HG02973 (cell line): Measurements from ENCODE around the gene NOP53.
"Not testable (repeated sequence)": the region's sequence is repeated elsewhere in the genome, so short reads cannot be mapped to it uniquely, and the experiment has no call there.

Experiments
- ATAC-seq: cut with Tn5 transposase; IDR thresholded peaks from one replicate; pipeline ENCODE4 v1.9.1; 2021; ENCODE audit warnings: moderate library complexity; ENCODE audit not compliant: unreplicated experiment

NOP53 gene

DNA sequence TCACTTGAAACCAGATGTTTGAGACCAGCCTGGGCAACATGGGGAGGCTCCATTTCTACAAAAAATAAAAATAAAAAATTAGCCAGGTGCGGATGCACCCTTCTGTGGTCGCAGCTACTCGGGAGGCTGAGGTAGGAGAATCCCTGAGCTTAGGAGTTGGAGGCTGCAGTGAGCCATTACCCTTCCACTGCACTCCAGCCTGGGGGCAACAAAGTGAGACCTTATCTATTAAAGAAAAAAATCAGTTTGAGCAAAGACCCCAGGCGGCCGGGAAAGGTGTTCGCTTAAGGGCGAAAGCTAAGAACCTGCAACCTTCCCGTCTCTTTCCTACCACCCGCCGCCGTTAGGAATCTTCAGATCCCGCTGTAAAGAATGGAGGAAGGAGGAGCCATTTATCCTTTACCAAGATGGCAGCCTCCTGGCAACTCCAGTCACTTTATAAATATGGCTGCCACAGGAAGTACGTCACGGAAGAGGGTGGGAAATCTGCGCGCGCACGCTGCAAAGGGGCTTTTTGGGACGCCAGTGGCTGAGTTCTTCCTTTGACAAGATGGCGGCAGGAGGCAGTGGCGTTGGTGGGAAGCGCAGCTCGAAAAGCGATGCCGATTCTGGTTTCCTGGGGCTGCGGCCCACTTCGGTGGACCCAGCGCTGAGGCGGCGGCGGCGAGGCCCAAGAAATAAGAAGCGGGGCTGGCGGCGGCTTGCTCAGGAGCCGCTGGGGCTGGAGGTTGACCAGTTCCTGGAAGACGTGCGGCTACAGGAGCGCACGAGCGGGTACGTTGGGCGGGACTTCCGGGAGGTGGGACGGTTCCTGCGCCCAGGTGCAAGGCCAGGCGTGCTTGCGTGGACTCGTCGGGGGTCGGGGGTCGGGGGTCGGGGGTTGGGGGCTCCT lies at the start of gene NOP53:
Gene NOP53 (plus strand): TSS at position 537 of the 892 bp plus-strand sequence. CDS start 14 bp downstream, at position 551.
- ATAC-seq: peak; percentile 60

DNA sequence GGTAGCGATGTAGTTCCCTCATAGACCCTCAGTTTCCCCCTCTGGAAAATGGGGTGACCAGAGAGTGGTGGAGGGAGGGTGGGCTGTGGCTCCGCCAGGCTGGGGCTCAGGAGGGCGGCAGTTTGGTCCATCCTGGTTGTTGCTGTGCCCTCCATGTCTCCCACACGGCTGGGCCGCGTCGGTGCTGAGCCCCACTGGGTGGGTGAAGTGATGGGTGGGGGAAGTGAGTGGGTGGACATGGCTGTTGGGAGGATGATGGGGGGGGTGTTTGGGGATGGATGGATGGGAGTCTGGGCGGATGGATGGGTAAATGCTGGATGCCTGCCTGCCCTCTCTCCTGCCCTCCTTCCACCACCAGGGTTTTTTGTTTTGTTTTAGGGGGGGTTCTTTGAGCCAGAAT lies 48.7 kb upstream of the NOP53 start:
- no peak for ATAC-seq

DNA sequence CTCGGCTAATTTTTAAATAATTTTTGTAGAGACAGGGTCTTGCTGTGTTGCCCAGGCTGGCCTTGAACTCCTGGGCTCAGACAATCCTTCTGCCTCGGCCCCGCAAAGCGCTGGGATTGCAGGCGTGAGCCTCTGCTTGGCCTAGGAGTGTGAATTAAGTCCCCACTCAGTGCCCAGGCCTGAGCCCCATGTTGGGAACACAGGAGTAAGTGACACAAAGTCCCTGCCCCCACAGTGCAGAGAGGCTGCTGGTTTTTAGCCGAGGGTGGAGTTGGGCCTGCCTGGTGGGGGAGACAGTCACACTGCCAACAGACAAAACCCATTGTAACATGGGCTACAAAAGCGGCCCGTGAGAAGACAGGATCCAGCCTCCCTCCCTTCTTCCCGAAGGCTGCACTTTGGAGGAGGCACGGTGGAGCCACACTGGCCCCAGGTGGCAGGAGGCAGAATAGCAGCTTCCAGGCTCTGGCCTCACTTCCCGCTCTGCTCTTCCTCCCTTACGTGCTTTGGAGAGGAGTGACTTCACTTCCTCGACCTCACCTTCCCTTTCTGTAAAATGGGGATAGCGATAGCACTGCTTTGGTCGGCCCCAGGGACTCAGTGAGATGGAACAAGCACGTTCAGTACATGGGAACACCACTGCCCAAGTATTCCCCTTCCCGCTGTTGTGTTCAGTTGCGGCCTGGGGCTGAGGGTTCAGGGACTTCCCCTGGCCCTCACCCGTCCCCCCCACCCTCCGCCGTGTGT lies 47.3 kb upstream of the NOP53 start:
- no peak for ATAC-seq

DNA sequence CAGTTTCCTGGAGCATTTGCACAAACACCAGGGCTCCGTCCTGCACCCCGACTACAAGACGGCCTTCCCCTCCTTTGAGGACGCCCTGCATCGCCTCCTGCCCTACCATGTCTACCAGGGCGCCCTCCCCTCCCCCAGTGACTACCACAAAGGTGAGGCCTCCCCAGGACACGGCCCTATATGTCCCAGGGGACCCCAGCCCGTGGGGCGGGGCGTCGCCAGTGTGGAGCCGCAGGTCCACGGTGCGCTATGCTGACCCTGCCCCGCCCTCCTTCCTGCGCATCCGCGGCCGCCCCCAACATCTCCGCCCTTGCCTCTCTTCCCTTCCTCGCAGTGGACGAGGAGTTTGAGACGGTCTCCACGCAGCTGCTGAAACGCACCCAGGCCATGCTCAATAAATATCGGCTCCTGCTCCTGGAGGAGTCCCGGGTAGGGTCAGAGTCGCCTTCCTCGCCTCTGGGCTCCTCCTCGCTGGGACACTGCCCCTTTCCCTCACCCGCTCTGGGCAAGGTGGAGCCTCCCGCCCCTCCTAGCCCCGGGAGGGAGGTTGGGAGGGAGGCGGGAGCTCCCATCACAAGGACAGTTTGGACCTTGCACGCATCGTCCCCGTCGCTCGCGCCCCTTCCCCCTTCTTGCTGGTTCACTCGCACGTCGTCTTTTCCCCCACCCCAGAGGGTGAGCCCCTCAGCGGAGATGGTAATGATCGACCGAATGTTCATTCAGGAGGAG lies 46.6 kb upstream of the NOP53 start:
- ATAC-seq: no peak

DNA sequence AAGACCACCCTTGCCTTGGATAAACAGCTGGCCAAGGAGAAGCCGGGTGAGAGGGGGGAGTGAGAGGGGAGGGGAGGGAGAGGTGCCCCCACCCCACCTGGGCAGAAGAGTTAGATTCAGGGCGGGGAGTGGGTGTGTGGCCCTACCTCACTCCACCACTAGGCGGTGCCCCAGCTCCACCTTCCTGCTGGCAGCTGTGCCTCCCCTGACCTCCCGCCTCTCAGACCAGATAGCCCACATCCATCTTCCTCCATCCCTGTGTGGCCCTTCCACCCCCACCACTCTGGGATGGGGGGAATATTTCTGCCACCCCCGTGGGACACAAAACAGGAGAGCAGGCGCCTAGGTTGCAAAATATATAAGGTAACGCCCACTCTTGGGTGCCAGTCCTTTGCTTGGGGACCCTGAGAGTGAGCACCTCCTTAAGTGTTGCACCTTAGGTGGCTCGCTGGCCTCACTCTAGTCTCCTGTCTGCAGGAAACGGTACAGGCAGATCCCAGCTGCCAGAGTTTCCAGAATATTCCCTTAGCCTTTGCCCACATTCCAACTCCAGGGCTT lies 45.9 kb upstream of the NOP53 start:
- no peak for ATAC-seq

DNA sequence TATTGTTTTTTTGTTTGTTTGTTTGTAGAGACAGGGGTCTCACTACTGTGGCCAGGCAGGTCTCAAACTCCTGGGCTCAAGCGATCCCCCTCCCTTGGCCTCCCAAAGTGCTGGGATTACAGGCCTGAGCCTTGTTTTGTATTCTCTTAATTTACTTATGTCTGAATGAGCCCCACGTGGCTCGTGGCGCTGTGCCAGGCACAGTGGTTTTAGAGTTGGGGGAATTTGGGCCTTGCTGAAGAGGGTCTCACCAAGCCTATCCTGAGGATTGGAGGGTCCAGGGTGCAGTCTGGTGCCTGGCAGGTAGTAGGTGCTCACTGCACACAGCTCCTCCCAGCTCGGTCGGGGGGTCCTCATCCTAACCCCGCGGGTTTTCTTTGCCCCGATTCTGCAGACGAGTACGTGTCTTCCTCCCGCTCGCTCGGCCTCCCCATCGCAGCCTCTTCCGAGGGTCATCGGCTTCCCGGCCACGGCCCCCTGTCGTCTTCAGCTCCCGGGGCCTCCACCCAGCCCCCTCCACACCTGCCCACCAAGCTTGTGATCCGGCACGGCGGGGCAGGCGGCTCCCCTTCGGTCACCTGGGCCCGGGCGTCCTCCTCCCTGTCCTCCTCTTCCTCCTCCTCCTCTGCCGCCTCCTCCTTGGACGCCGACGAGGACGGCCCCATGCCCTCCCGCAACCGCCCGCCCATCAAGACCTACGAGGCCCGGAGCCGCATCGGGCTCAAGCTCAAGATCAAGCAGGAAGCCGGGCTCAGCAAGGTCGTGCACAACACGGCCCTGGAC lies 44.2 kb upstream of the NOP53 start:
- ATAC-seq: no peak

DNA sequence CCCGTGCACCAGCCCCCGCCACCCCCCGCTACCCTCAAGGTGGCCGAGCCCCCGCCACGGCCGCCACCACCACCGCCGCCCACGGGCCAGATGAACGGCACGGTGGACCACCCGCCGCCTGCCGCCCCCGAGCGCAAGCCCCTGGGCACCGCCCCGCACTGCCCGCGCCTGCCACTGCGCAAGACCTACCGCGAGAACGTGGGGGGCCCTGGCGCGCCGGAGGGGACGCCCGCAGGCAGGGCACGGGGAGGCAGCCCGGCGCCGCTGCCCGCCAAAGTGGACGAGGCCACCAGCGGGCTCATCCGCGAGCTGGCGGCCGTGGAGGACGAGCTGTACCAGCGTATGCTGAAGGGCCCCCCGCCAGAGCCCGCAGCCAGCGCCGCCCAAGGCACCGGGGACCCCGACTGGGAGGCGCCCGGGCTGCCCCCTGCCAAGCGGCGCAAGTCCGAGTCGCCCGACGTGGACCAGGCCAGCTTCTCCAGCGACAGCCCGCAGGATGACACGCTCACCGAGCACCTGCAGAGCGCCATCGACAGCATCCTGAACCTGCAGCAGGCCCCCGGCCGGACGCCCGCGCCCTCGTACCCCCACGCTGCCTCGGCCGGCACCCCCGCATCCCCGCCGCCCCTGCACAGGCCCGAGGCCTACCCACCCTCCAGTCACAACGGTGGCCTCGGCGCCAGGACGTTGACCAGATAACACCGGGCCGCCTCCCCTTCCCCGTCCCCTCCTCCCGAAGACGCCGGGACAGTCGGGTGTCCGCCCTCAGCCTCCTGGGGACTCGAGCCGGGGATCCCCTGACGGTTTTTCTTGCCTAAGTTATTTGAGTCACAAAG lies 43.4 kb upstream of the NOP53 start:
- no peak for ATAC-seq

DNA sequence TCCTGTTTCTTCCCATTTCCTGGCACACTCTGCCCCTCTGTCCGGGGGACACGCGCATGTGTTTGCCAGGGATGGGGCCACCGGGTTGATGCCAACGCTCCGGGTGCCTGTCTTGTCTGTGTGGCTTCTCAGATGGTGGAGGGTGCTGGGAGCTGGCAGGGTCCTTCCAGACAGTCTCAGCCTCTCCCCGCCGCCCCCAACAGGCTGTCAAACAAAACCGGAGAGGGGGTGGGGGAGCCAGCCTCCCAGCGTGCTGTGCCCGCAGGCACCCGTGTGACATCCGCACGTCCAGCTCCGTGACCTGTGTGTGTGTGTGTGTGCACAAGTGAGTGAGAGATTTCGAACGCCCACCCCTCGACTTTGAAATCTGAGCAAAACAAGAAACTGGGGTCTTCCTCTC lies 42.7 kb upstream of the NOP53 start:
- no peak for ATAC-seq

DNA sequence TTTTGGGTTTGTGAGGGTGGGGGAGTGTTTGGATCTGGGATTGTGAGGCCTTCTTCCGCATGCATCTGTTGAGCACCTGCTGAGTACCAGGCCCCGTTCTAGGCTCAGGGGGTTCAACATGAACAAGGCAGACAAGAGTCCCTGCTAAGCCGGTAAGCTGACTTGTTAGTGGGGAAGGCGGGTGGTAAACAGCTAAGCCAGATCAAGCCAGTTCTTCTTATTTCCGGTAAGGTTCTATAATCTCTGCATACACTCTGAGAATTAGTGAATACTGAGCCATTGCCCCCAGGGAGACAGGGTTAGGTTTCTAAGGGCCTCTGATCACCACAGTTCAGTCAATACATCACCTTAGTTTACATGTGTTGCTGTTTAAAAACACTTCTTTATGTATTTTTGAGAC lies 42.0 kb upstream of the NOP53 start:
- ATAC-seq: no peak

DNA sequence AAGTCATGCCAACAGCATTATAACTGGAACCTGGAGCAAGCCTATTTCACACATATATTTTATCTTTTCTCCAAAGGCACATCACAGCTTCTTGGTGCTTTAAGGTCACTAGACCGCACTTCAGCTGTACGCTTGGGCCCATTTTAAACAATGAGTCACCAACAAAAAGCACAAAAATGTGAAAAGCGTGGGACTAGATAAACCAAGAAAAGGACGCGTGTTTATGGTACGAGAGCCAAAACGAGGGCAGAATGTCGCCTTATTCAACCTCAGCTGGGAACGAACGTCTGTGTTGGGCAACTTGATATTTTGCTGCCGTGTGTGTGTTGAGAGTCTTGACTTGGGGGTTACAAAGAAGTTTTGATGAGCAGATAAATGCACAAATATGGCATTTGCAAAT lies 41.3 kb upstream of the NOP53 start:
- ATAC-seq: no peak

DNA sequence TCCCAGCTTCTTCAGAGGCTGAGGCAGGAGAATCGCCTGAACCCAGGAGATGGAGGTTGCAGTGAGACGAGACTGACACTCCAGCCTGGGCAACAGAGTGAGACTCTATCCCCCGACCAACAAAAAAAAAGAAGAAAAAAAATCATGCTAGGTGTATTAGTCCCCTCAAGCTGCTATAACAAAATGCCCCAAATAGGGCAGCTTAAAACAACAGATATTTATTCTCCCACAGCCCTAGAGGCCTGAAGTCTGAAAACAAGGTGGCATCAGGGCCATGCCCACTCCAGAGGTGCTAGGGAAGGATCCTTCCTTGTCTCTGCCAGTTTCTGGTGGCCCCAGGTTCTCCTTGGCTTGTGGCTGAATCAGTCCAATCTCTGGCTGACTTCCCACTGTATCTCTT lies 40.7 kb upstream of the NOP53 start:
- ATAC-seq: no peak

DNA sequence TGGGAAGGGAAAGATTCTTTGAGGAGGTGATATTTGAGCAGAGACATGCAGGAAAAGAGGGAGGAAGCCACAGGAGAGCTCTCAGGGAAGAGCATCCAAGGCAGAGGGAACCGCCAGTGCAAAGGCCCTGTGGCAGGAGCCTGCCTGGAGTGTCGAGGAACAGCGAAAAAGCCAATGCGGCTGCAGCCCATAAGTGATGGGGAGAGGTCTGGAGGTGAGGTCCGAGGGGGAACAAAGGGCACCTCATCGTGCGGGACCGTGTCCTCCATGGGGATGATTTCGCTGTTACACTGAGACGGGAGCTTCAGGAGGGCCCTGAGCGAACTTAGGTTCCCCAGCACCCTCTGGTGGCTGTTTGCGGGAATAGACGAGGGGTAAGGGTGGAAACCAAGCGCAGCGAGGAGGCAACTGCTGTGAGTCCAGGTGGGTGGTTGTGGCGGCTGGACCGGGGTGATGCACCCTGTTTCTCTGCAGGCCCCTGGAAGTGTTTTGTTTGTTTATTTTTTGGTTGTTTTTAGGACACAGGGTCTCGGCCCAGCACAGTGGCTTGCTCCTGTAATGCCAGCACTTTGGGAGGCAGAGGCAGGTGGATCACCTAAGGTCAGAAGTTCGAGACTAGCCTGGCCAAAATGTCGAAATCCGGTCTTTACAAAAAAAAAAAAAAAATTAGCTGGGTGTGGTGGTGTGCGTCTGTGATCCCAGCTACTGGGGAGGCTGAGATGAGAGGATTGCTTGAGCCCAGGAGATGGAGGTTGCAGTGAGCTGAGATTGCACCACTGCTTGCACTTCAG lies 38.0 kb upstream of the NOP53 start:
- ATAC-seq: no peak

DNA sequence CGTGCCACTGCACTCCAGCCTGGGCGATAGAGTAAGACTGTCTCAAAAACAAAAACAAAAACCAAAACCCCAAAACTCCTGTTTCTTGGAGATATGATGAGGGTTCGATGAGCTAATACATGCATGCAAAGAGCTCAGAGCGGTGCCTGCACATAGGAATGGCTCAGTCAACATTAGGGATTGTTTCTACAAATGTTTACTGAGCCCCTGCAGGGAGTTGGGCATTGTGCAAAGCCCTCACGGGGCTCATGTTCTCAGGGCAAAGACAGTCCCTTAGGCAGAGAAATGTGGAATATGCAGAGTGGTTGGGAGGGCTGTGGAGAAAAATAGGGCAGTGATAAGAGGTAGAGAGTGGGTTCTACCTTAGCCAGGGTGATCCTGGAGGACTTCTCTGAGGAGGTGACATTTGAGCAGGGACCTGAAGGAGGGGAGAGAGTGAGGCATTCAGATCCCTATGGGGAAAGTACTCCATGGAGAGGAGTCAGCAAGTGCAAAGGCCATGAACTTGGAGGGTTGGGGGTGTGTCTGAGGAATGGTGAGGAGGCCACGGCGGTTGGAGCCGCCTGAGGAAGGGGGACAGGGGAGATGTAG lies 33.6 kb upstream of the NOP53 start:
- no peak for ATAC-seq

DNA sequence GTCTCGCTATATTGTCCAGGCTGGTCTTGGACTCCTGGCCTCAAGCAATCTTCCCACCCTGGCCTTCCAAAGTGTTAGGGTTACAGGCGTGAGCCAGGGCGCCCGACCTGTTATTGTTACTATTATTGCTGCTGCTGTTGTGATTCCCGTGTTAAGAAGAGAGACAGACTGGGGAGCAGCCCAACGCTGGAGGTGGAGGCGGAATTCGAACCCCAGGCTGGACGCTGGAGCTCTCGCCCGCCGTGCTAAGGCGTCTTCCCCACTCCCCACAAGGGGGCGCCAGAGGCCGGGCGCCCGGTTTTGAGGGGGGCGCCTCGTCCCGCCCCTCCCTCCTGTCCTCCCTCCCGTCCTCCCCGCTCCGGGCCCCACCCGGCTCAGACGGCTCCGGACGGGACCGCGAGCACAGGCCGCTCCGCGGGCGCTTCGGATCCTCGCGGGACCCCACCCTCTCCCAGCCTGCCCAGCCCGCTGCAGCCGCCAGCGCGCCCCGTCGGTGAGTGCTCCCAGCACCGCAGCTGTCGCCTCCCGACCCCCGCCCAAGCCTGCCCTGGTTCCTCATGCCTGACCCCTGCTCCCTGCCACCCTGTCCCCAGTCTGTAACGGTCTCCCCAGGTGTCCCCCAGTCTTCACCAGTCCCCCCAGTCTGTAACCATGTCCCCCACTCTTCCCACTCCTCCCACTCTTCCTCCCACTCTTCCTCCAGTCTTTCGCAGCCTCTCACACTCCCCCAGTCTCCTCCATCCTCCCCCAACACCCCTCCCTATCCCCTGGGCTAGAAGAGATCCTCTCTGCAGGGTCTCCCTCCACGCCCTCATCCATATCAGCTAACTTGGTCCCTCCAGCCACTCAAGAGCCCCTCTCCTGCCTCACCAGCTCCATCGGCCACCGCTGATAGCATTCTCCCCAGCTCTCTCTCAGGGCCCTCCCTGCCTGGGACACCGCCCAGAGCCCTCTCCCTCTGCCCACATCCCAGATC lies 32.0 kb upstream of the NOP53 start, which contains the start of gene EHD2:
Gene EHD2 (plus strand): TSS at position 377 of the 976 bp plus-strand sequence. CDS start 3,191 bp downstream, outside the sequence.
- ATAC-seq: no peak

DNA sequence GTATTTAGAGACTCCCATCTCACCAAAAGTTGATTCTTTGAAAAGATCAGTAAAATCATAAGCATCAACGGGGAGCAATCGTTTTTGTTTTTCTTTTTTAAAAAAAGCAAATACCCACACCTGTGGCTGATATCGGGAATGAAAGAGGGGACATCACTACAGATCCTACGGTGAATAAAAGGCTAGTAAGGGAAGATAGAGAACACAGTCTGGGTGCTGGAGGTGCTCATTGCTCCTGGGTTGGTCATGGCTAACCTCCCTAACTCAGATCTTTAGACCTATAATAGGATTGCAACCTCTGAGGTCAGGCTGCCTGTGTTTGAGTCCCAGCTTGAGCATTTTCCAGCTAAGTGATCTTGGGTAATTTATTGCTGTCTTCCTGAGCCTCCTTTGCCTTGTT lies 31.0 kb upstream of the NOP53 start:
- no peak for ATAC-seq

DNA sequence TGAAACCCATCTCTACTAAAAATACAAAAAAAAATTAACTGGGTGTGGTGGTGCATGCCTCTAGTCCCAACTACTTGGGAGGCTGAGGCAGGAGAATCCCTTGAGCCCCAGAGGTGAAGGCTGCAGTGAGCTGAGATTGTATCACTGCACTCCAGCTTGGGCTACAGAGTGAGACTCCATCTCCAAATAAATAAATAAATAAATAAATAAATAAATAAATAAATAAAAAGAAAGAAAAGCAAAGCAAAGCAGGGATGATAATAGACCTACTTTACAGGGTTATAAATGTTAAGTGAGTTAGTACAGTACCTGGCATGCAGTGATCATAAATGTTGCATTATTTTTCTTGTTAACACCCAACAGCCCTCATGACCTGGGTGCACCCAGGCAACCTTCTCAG lies 30.5 kb upstream of the NOP53 start:
- ATAC-seq: not testable (repeated sequence)
